Body of pancreas (tissue), 4 donors: ENCODE results near the gene STK25. TPM values are rescaled to one million over a fixed set of nuclear protein-coding genes. Genes with fewer than 3 reads are reported as not detected.

Source experiments
- ATAC-seq: fragments of 150-250 bp; one replicate; pipeline ENCODE4 v1.9.1; 2016
- DNase-seq, 4 donors: peaks; one replicate each; pipeline ENCODE4 v3.0.0-alpha.2; 2019
- H3K27ac ChIP-seq, 4 donors: fragments of 200-600 bp; sonication (generic); 1 replicate in 3 of 4; 2 replicates in 1 of 4; pipeline versions ENCODE4 v1.5.1 to v1.6.1; 2016 to 2019; ENCODE audit warnings: mild to moderate bottlenecking in 1 of 4, mixed read lengths in 1 of 4, moderate library complexity in 1 of 4
- H3K27me3 ChIP-seq, 2 donors: fragments of 200-600 bp; sonication (generic); one replicate each; pipeline ENCODE4 v1.6.0; 2016; ENCODE audit warnings: mild to moderate bottlenecking in 1 of 2
- H3K36me3 ChIP-seq, 2 donors: fragments of 200-600 bp; sonication (generic); replicated peaks in 1 of 2; 2 replicates each; pipeline ENCODE4 v1.5.1; 2016; ENCODE audit warnings: low read depth in 2 of 2; ENCODE audit not compliant: insufficient read depth in 1 of 2
- H3K4me1 ChIP-seq: fragments of 200-600 bp; sonication (generic); one replicate; pipeline ENCODE4 v1.6.0; 2016
- H3K4me3 ChIP-seq, 2 donors: fragments of 200-600 bp; sonication (generic); 1 replicate in 1 of 2; 2 replicates in 1 of 2; pipeline ENCODE4 v1.5.1; 2016 to 2019
- H3K9me3 ChIP-seq, 3 donors: fragments of 200-600 bp; sonication (generic); 1 replicate in 2 of 3; 2 replicates in 1 of 3; pipeline ENCODE4 v1.5.1; 2016
- CTCF ChIP-seq, 7 experiments: fragments of 450-650 bp in 4 of 7; fragments of 200-600 bp in 3 of 7; sonication (generic) in 3 of 7; IDR thresholded peaks; one replicate each; pipeline ENCODE4 v1.5.1; 2016 to 2019; ENCODE audit warnings: antibody characterized with exemption in 7 of 7
- POLR2A ChIP-seq, 3 donors: fragments of 450-650 bp; IDR thresholded peaks; one replicate each; pipeline ENCODE4 v1.6.1; 2016; ENCODE audit warnings: antibody characterized with exemption in 3 of 3, mild to moderate bottlenecking in 2 of 3
- WGBS, 2 donors: methylation state at CpG; one replicate each; pipeline ENCODE4 v1.1.5; 2017; 5-methylcytosine and 5-hydroxymethylcytosine counted together
- intact Hi-C: fragments of 100-400 bp; cut with DNase I; formaldehyde crosslinking; loops from one replicate; pipeline ENCODE4 v1.15.1; 2023
- total RNA-seq, 2 donors: library from RNA; depleted of rRNA; stranded (reverse); fragments of >200 nt; gene quantifications; one replicate each; pipeline ENCODE4 v1.1.0, GENCODE V29; 2016

The STK25 gene
- total RNA-seq, 2 donors from 2014 or later, result 129 to 144 TPM

DNA sequence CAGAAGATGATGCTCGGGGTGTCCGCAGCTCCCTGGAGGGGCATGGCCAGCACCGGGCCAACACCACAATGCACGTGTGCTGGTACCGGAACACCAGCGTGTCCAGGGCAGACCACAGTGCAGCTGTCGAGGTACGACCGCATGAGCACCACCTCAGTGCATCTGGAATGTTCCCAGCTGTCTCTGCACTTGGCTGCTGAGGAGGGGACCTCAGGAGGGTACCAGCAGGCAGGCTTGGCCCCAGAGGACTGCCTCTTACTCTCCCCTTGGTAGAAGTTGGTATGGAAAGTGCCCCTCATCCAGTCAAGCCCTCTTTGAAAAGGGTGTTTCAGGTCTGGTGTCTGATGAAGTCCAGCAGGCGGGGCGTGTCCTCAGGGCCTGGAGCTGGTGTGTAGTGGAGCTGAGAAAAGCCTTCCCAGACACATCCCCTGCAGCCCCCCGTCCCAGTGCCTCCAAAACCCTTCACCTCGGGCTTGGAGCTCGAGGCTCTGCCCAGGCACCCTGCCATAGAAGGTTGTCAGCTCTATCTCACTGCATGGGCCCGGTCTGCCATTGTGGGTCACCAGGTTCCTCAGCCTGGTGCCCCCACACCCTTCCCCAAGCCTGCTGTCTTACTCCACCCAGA lies 16.7 kb downstream of the STK25 start:
- intact Hi-C loops, result no loop called here
- H3K4me1 ChIP-seq, result no peaks in the 10 kb centered on the region
- H3K9me3 ChIP-seq, result no peaks in the 10 kb centered on the region
- no peak overlapping the region for H3K27ac ChIP-seq
- ATAC-seq (no peak), DNase-seq (no peak)
- H3K27me3 ChIP-seq, result no peaks in the 10 kb centered on the region
- 90 to 100% methylated on average over 1 to 15 of the region's 15 CpGs for WGBS, 2 donors
- H3K36me3 ChIP-seq, result peaks cover 0 to 15% of the 10 kb centered on the region in 2 donors
- no peak overlapping the region for H3K4me3 ChIP-seq
- TF ChIP-seq CTCF (IDR thresholded peaks at IDR 0.05), result no peak
- no peak for TF ChIP-seq POLR2A (IDR thresholded peaks at IDR 0.05)

DNA sequence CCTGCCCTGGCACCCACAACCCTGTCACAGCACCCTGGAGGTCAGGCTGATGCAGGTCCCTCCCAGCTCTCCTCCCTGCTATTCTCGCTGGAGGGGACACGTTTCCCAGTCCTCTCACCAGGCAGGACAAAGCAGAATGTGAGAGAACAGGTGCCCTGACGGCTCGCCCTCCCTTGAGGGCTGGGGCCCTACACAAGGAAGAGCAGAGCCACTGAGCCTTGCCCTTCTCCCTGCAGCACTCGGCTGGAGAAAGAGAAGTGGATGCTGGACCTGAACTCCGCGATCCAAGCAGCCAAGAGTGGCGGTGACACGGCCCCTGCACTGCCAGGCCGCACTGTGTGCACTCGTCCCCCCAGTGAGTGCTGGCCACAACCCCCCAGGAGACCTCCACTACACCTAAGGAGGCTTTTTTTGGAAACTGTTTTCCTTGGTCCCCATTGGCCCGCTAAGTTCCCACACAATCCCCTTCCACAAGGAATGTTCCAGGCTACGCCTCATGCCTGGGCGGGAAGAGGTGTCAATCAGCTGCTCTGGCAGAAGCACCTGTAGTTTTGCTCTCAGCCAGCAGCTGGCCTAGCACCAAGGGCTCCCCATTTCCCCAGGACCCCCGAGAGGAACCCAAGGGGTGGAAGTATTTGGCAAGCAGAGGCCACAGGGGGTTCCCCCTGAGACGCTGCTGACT lies 17.4 kb downstream of the STK25 start:
- DNase-seq (no peak), ATAC-seq (no peak)
- no peaks in the 10 kb centered on the region for H3K9me3 ChIP-seq
- peaks cover 0 to 13% of the 10 kb centered on the region in 2 donors for H3K36me3 ChIP-seq
- H3K4me1 ChIP-seq, result no peaks in the 10 kb centered on the region
- H3K27me3 ChIP-seq, result no peaks in the 10 kb centered on the region
- intact Hi-C loops, result no loop called here
- WGBS, 2 donors, result 77 to 89% methylated on average over 8 to 16 of the region's 16 CpGs
- TF ChIP-seq CTCF (IDR thresholded peaks at IDR 0.05) (no peak), POLR2A (IDR thresholded peaks at IDR 0.05) (no peak)
- no peak overlapping the region for H3K4me3 ChIP-seq
- no peak overlapping the region for H3K27ac ChIP-seq

GRCh38 chr2:241489733-241490680 lies 18.4 kb downstream of the STK25 start:
- no peak overlapping the region for H3K27ac ChIP-seq

DNA sequence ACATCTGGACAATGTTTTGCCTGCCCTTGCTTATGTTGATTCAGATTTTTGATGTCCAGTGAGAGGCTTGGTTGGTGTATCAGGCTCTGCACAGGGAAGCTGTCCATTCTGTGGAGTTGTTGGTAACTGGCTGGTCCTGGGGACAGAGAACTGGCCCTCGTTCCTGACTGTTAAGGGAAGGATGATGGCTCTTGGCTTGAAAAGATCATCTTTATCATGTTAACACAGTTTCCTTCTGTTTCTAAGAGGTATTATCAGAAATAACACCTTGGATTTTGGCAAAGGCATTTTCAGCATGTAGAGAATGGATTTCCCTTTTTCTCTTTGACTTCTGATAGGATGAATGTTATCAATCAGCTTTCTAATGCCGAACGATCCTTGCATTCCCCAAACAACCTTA lies 19.3 kb downstream of the STK25 start:
- H3K4me3 ChIP-seq, result no peak overlapping the region
- intact Hi-C loops, result no loop called here
- TF ChIP-seq POLR2A (IDR thresholded peaks at IDR 0.05), result no peak
- no peak for TF ChIP-seq CTCF (IDR thresholded peaks at IDR 0.05)
- no peaks in the 10 kb centered on the region for H3K27me3 ChIP-seq
- H3K4me1 ChIP-seq, result no peaks in the 10 kb centered on the region
- H3K9me3 ChIP-seq, result no peaks in the 10 kb centered on the region
- H3K36me3 ChIP-seq, result peaks cover 0 to 2% of the 10 kb centered on the region in 2 donors
- H3K27ac ChIP-seq, result no peak overlapping the region
- 74 to 77% methylated on average over 3 of the region's 3 CpGs for WGBS, 2 donors
- ATAC-seq, result no peak
- no peak for DNase-seq

More at GRCh38 chr2:241489733-241490680, 18.4 kb downstream of the STK25 start:
- no peak for ATAC-seq
- no peaks in the 10 kb centered on the region for H3K27me3 ChIP-seq
- H3K4me1 ChIP-seq, result no peaks in the 10 kb centered on the region
- intact Hi-C loops, result no loop called here
- H3K4me3 ChIP-seq, result no peak overlapping the region
- TF ChIP-seq CTCF (IDR thresholded peaks at IDR 0.05) (no peak), POLR2A (IDR thresholded peaks at IDR 0.05) (no peak)
- no peaks in the 10 kb centered on the region for H3K9me3 ChIP-seq
- 87% methylated on average over 7 to 15 of the region's 15 CpGs for WGBS, 2 donors
- H3K36me3 ChIP-seq, result peaks cover 0 to 6% of the 10 kb centered on the region in 2 donors
- DNase-seq, result no peak
